K562 (cell line): ENCODE measurements around the gene CEP295NL.

Source experiments
- CHD1 ChIP-seq: fragments of 200-600 bp; sonication (generic); IDR thresholded peaks from one replicate; pipeline ENCODE4 v1.6.1; 2012; ENCODE audit warnings: mild to moderate bottlenecking, moderate library complexity, low read length, inconsistent platforms
- EGR1 ChIP-seq: fragments of 450-650 bp; conservative IDR thresholded peaks from 2 replicates; pipeline ENCODE4 v1.6.1; 2017; ENCODE audit warnings: mild to moderate bottlenecking
- FOXP1 ChIP-seq: sonication (generic); formaldehyde crosslinking; IDR thresholded peaks from 2 replicates; pipeline ENCODE4 v1.8.0; 2022; ENCODE audit warnings: mild to moderate bottlenecking, missing genetic modification reagents
- GATAD2B ChIP-seq: fragments of 450-650 bp; IDR thresholded peaks from 2 replicates; pipeline ENCODE4 v1.6.1; 2017; ENCODE audit warnings: mild to moderate bottlenecking, borderline replicate concordance
- HDGF ChIP-seq: fragments of 450-650 bp; IDR thresholded peaks from 2 replicates; pipeline ENCODE4 v1.6.1; 2016
- POLR2A ChIP-seq: fragments of 450-650 bp; conservative IDR thresholded peaks from 2 replicates; pipeline ENCODE4 v1.6.1; 2016
- POLR2AphosphoS5 ChIP-seq: IDR thresholded peaks from 2 replicates; pipeline ENCODE4 v1.6.1; 2011; ENCODE audit warnings: mild to moderate bottlenecking, low read depth, low read length, moderate library complexity; ENCODE audit not compliant: control insufficient read depth, insufficient read depth
- RAD21 ChIP-seq, 2 experiments: fragments of 250-450 bp in 1 of 2; fragments of 450-650 bp in 1 of 2; sonication (Bioruptor Pico) in 1 of 2; formaldehyde crosslinking in 1 of 2; IDR thresholded peaks in 1 of 2; conservative IDR thresholded peaks in 1 of 2; 2 replicates each; pipeline versions ENCODE4 v1.4.0 to v1.8.0; 2020 to 2022; ENCODE audit warnings: mild to moderate bottlenecking in 2 of 2, moderate library complexity in 1 of 2
- SPI1 ChIP-seq: IDR thresholded peaks from 2 replicates; pipeline ENCODE4 v1.6.1; 2011; ENCODE audit warnings: low read depth, low read length, control low read depth, borderline replicate concordance
- ZKSCAN1 ChIP-seq: fragments of 150-350 bp; IDR thresholded peaks from 2 replicates; pipeline ENCODE4 v1.6.1; 2016; ENCODE audit warnings: low read depth, low read length
- TF ChIP-seq, protein P1 (sequence below), 3 experiments: IDR thresholded peaks in 2 of 3; conservative IDR thresholded peaks in 1 of 3; 2 replicates each; pipeline ENCODE4 v1.5.1; 2011 to 2012; ENCODE audit warnings: low read length in 3 of 3, mild to moderate bottlenecking in 3 of 3, control low read depth in 2 of 3, improper control_type of control experiment in 1 of 3, inconsistent platforms in 1 of 3, low read depth in 1 of 3, mixed read lengths in 1 of 3, moderate library complexity in 1 of 3; ENCODE audit not compliant: insufficient read depth in 2 of 3
- TF ChIP-seq, protein P2 (sequence below), 2 experiments: IDR thresholded peaks; 2 replicates each; pipeline ENCODE4 v1.6.1; 2011; ENCODE audit warnings: borderline replicate concordance in 1 of 2, control low read depth in 1 of 2, low read depth in 1 of 2, low read length in 1 of 2, mild to moderate bottlenecking in 1 of 2, mixed read lengths in 1 of 2, moderate library complexity in 1 of 2; ENCODE audit not compliant: insufficient read depth in 1 of 2, insufficient read length in 1 of 2, poor library complexity in 1 of 2, severe bottlenecking in 1 of 2; ENCODE audit errors: extremely low read depth in 1 of 2
- TF ChIP-seq, protein P3 (sequence below): sonication (generic); formaldehyde crosslinking; IDR thresholded peaks from 2 replicates; pipeline ENCODE4 v1.5.0; 2020; ENCODE audit warnings: missing genetic modification reagents

DNA sequence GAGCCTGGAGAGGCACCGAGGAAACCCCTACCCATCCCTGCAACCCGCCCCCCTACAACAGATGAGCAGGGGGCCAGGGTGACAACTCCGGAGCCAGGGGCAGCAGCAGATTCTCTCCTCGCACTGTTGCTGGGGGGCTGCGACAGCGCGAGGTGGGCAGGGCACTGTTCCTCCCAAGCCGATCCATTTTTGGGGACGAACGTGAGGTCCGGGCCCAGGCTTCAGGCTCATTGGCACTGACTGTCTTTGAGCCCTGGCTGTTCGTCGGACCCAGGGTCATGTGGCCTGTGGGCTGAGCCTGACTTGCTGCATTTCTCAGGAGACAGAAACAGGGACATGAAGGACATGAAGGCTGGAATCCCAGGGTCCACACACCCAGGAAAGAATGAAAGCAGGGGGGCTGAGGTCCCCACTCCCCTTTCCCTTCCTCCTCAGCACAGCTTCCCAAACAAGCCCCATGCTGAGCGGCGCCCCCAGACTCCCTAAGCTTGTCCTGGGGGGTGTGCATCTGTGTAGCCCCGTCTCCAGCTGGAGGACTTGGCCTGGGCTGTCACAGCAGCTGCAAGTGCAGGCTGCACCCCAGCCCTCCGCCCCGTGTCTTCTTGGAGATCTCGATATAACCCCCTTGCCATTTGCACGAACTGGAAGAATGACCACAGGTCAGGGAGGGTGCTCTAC is 18.7 kb downstream of the CEP295NL start:
- no peak for TF ChIP-seq GATAD2B
- no peak for TF ChIP-seq RAD21 (CRISPR knock-in tag; conservative IDR thresholded peaks at IDR 0.05 in 1 of 2, IDR thresholded peaks at IDR 0.05 in 1 of 2)
- TF ChIP-seq, protein P1, sequence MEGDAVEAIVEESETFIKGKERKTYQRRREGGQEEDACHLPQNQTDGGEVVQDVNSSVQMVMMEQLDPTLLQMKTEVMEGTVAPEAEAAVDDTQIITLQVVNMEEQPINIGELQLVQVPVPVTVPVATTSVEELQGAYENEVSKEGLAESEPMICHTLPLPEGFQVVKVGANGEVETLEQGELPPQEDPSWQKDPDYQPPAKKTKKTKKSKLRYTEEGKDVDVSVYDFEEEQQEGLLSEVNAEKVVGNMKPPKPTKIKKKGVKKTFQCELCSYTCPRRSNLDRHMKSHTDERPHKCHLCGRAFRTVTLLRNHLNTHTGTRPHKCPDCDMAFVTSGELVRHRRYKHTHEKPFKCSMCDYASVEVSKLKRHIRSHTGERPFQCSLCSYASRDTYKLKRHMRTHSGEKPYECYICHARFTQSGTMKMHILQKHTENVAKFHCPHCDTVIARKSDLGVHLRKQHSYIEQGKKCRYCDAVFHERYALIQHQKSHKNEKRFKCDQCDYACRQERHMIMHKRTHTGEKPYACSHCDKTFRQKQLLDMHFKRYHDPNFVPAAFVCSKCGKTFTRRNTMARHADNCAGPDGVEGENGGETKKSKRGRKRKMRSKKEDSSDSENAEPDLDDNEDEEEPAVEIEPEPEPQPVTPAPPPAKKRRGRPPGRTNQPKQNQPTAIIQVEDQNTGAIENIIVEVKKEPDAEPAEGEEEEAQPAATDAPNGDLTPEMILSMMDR (IDR thresholded peaks at IDR 0.05 in 2 of 3, conservative IDR thresholded peaks at IDR 0.05 in 1 of 3; ENCODE audit: insufficient read depth in 2 of 3, low read depth in 1 of 3, low read length in 3 of 3): no peak
- TF ChIP-seq, protein P2, sequence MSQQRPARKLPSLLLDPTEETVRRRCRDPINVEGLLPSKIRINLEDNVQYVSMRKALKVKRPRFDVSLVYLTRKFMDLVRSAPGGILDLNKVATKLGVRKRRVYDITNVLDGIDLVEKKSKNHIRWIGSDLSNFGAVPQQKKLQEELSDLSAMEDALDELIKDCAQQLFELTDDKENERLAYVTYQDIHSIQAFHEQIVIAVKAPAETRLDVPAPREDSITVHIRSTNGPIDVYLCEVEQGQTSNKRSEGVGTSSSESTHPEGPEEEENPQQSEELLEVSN (IDR thresholded peaks at IDR 0.05; ENCODE audit: borderline replicate concordance in 1 of 2, extremely low read depth in 1 of 2, insufficient read depth in 1 of 2, insufficient read length in 1 of 2, low read depth in 1 of 2, low read length in 1 of 2, poor library complexity in 1 of 2, severe bottlenecking in 1 of 2): no peak
- TF ChIP-seq, protein P3, sequence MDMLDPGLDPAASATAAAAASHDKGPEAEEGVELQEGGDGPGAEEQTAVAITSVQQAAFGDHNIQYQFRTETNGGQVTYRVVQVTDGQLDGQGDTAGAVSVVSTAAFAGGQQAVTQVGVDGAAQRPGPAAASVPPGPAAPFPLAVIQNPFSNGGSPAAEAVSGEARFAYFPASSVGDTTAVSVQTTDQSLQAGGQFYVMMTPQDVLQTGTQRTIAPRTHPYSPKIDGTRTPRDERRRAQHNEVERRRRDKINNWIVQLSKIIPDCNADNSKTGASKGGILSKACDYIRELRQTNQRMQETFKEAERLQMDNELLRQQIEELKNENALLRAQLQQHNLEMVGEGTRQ (CRISPR knock-in tag): no peak
- TF ChIP-seq POLR2A: no peak
- no peak for TF ChIP-seq POLR2AphosphoS5
- TF ChIP-seq HDGF: no peak
- TF ChIP-seq FOXP1: no peak
- TF ChIP-seq EGR1: no peak
- no peak for TF ChIP-seq CHD1
- no peak for TF ChIP-seq SPI1
- no peak for TF ChIP-seq ZKSCAN1
